ENCODE results near the gene TOLLIP. TPM values are rescaled to one million over a fixed set of nuclear protein-coding genes. Genes with fewer than 3 reads are reported as not detected.

Gene TOLLIP
- total RNA-seq, 4 donors from 2014 or later = 50.9 to 89.0 (median 54.9) TPM

- no peaks in the 10 kb centered on the region for H3K4me1 ChIP-seq
- peaks cover 0 to 8% of the 10 kb centered on the region in 2 donors for H3K27me3 ChIP-seq
- no peak for DNase-seq (ENCODE audit: low spot score in 2 of 2)
- peaks cover 0 to 10% (median 0%) of the 10 kb centered on the region in 3 donors for H3K36me3 ChIP-seq
- no peak overlapping the region for H3K4me3 ChIP-seq
- 81 to 85% methylated on average over 21 to 24 of the region's 37 CpGs for WGBS, 2 donors
- TF ChIP-seq, protein P1, sequence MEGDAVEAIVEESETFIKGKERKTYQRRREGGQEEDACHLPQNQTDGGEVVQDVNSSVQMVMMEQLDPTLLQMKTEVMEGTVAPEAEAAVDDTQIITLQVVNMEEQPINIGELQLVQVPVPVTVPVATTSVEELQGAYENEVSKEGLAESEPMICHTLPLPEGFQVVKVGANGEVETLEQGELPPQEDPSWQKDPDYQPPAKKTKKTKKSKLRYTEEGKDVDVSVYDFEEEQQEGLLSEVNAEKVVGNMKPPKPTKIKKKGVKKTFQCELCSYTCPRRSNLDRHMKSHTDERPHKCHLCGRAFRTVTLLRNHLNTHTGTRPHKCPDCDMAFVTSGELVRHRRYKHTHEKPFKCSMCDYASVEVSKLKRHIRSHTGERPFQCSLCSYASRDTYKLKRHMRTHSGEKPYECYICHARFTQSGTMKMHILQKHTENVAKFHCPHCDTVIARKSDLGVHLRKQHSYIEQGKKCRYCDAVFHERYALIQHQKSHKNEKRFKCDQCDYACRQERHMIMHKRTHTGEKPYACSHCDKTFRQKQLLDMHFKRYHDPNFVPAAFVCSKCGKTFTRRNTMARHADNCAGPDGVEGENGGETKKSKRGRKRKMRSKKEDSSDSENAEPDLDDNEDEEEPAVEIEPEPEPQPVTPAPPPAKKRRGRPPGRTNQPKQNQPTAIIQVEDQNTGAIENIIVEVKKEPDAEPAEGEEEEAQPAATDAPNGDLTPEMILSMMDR (IDR thresholded peaks at IDR 0.05) = no peak
- no peak for TF ChIP-seq POLR2A (IDR thresholded peaks at IDR 0.05)
- no peak for TF ChIP-seq EP300 (IDR thresholded peaks at IDR 0.05)
- H3K9me3 ChIP-seq = no peaks in the 10 kb centered on the region
- H3K27ac ChIP-seq = no peak overlapping the region
Measured at GRCh38 chr11:1236316-1237127, 72.9 kb downstream of the TOLLIP start.

DNA sequence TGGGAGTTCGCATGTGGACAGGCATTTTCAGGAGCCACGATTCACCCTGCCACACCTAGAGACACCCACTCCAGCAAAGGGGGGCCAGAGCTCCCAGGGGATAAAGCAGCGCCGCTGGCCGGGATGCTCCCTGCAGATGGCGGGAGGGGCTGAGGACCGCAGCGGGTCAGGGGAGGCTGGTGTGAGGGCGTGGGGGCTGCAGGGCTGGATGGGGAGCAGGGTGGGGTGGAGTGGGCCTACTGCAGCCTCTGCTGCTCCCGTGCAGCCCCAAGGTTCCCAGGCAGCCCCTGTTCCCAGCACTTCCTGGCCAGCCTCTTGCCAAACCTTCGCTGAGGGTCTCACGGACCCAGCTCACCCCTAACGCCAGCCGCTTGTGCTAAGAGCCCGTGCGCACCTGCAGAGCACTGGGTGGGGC, 73.5 kb downstream of the TOLLIP start:
- Histone ChIP-seq H3K27ac (no peak overlapping the region), H3K9me3 (no peaks in the 10 kb centered on the region), H3K4me1 (no peaks in the 10 kb centered on the region), H3K36me3 (peaks cover 0 to 8% (median 0%) of the 10 kb centered on the region in 3 donors), H3K4me3 (no peak overlapping the region), H3K27me3 (peaks cover 0 to 10% of the 10 kb centered on the region in 2 donors)
- WGBS, 2 donors = 68 to 77% methylated on average over 16 of the region's 16 CpGs
- no peak for DNase-seq (ENCODE audit: low spot score in 2 of 2)
- TF ChIP-seq EP300 (IDR thresholded peaks at IDR 0.05) (no peak), POLR2A (IDR thresholded peaks at IDR 0.05) (no peak)
- TF ChIP-seq, protein P1 (IDR thresholded peaks at IDR 0.05) = no peak

GRCh38 chr11:1235306-1235900, 74.0 kb downstream of the TOLLIP start:
- Histone ChIP-seq H3K27me3 (peaks cover 0 to 10% of the 10 kb centered on the region in 2 donors), H3K4me3 (no peak overlapping the region), H3K9me3 (no peaks in the 10 kb centered on the region), H3K36me3 (peaks cover 0 to 8% (median 0%) of the 10 kb centered on the region in 3 donors), H3K4me1 (no peaks in the 10 kb centered on the region), H3K27ac (no peak overlapping the region)
- WGBS, 2 donors = 63 to 68% methylated on average over 22 to 23 of the region's 23 CpGs
- no peak for DNase-seq (ENCODE audit: low spot score in 2 of 2)
- no peak for TF ChIP-seq POLR2A (IDR thresholded peaks at IDR 0.05)
- TF ChIP-seq, protein P1 (IDR thresholded peaks at IDR 0.05) = no peak
- TF ChIP-seq EP300 (IDR thresholded peaks at IDR 0.05) = no peak

GRCh38 chr11:1234771-1235305, 74.6 kb downstream of the TOLLIP start:
- Histone ChIP-seq H3K27me3 (peaks cover 0 to 10% of the 10 kb centered on the region in 2 donors), H3K9me3 (no peaks in the 10 kb centered on the region), H3K36me3 (peaks cover 0 to 8% (median 0%) of the 10 kb centered on the region in 3 donors), H3K27ac (no peak overlapping the region), H3K4me1 (no peaks in the 10 kb centered on the region), H3K4me3 (no peak overlapping the region)
- 82 to 83% methylated on average over 15 to 16 of the region's 23 CpGs for WGBS, 2 donors
- no peak for DNase-seq (ENCODE audit: low spot score in 2 of 2)
- TF ChIP-seq, protein P1 (IDR thresholded peaks at IDR 0.05) = no peak
- TF ChIP-seq EP300 (IDR thresholded peaks at IDR 0.05) = no peak
- no peak for TF ChIP-seq POLR2A (IDR thresholded peaks at IDR 0.05)

Measured in tibial nerve (tissue), 4 donors.